ENCODE results near the gene MRPL30. TPM values are rescaled to one million over a fixed set of nuclear protein-coding genes. Genes with fewer than 3 reads are reported as not detected.
"Not testable (repeated sequence)": the region's sequence is repeated elsewhere in the genome, so short reads cannot be mapped to it uniquely, and the experiment has no call there.

Gene MRPL30
- total RNA-seq, 1 experiment from 2014 or later = 53.4 TPM

DNA sequence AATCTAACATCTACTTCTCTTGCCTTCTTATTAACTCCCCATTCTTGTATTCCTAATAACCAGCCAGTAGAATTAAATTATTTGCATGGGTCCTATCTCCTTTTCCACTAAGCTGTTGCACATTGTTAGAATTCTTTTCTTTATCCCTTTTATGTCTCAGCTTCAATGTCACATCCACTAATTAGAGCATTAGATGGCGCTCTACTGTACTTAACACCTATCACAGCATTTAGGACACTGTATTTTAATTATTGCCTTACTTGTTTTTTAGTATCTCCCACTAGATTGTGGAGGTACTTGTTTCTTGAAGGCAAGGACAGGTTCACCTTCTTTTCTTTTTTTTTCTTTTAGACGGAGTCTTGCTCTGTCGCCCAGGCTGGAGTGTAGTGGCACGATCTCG lies 22.4 kb upstream of the MRPL30 start:
- H3K36me3 ChIP-seq = peaks cover 8% of the 10 kb centered on the region
- no peaks in the 10 kb centered on the region for H3K27me3 ChIP-seq (replicated peaks)
- H3K4me3 ChIP-seq = no peak overlapping the region
- H3K4me1 ChIP-seq (replicated peaks) = peaks cover 12% of the 10 kb centered on the region; the same call in 1 of the 2 replicates
- DNase-seq (ENCODE audit: low read depth in 1 of 2, low spot score in 2 of 2) = no peak
- no peak overlapping the region for H3K27ac ChIP-seq
- H3K9me3 ChIP-seq (replicated peaks) = no peaks in the 10 kb centered on the region

- Histone ChIP-seq H3K27ac (no peak overlapping the region), H3K9me3 (replicated peaks) (no peaks in the 10 kb centered on the region), H3K4me3 (no peak overlapping the region), H3K4me1 (replicated peaks) (peaks cover 6% of the 10 kb centered on the region; the same call in 1 of the 2 replicates), H3K36me3 (peaks cover 8% of the 10 kb centered on the region), H3K27me3 (replicated peaks) (no peaks in the 10 kb centered on the region)
- DNase-seq (ENCODE audit: low read depth in 1 of 2, low spot score in 2 of 2) = no peak
Measured at GRCh38 chr2:99159594-99159993, 21.4 kb upstream of the MRPL30 start.

DNA sequence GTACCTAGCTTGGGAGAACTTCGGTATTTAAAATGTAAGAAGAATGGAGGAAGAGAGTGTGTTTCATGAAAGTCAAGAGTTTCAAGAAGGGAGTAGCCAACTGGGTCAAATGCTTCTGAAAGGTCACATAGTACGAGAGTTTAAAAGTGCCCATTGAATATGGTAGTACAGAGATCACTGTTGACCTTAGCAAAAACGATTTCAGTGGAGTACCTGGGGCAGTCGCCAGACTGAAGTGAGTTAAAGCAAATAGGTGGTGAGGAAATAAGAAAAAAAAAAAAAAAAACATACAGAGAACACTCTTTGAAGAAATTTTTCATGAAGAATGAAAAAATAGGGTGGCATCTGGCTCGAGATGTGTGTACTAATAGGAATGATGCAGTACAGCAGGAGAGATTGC lies 14.8 kb upstream of the MRPL30 start:
- H3K4me3 ChIP-seq = no peak overlapping the region
- no peaks in the 10 kb centered on the region for H3K9me3 ChIP-seq (replicated peaks)
- no peak for DNase-seq (ENCODE audit: low read depth in 1 of 2, low spot score in 2 of 2)
- no peaks in the 10 kb centered on the region for H3K27me3 ChIP-seq (replicated peaks)
- no peak overlapping the region for H3K27ac ChIP-seq
- peaks cover 36% of the 10 kb centered on the region for H3K36me3 ChIP-seq
- H3K4me1 ChIP-seq (replicated peaks) = no peaks in the 10 kb centered on the region

DNA sequence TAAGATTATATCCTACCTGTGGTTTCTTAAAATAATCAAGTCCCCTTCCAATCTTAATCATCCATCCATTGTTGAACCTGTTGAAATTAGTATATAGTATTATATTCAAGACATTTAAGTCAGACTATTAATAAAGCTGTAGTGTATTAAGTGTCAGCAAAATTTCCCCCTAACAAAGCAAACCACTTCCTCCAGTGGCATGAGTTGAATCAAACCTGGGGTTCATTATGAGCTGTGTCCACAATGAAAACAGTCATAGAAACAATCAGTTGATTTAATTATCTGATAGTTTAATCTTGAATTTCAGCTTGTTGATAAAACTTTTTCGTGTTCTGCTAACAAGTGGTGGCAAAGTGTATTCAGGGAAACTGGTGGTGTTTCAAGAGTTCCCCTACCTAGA lies 11.4 kb upstream of the MRPL30 start:
- no peak for DNase-seq (ENCODE audit: low read depth in 1 of 2, low spot score in 2 of 2)
- Histone ChIP-seq H3K27ac (no peak overlapping the region), H3K4me3 (no peak overlapping the region), H3K4me1 (replicated peaks) (no peaks in the 10 kb centered on the region), H3K27me3 (replicated peaks) (no peaks in the 10 kb centered on the region), H3K9me3 (replicated peaks) (no peaks in the 10 kb centered on the region), H3K36me3 (peaks cover 46% of the 10 kb centered on the region)

DNA sequence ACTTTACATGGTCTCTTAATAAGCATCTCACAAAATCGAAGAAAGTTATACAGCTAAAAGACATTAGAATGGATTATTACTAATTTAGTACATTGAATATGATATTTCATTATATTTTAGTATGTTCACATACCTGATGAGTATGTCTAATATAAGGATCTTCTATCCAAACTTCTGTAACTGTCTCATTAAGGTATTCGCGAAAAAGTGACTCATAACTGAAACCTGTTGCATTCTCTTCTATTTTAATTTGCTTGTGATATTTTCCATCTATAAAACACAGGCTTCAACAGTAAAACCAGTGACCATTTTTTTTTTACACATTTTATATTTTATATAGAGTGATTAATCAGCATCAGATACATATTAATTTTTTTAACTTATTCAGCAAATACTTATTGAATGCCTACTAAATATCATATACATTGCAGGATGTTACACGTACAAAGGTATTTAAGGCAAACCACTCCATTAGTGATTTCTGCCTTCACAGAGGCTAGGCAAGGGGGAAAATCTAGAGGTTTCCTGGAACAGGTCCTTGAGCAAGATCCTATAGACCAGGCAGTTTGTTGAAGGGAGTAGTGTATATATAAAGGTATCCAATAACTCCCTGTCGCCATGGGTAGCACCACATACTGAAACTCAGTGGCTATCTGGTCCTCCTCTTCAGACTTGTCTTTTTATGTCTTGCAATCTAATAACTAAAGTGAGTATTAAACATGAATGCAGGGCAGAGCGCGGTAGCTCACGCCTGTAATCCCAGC lies 9.4 kb upstream of the MRPL30 start:
- no peak for DNase-seq (ENCODE audit: low read depth in 1 of 2, low spot score in 2 of 2)
- H3K4me1 ChIP-seq (replicated peaks) = no peaks in the 10 kb centered on the region
- H3K36me3 ChIP-seq = peaks cover 38% of the 10 kb centered on the region
- H3K27ac ChIP-seq = no peak overlapping the region
- no peaks in the 10 kb centered on the region for H3K9me3 ChIP-seq (replicated peaks)
- no peaks in the 10 kb centered on the region for H3K27me3 ChIP-seq (replicated peaks)
- no peak overlapping the region for H3K4me3 ChIP-seq

DNA sequence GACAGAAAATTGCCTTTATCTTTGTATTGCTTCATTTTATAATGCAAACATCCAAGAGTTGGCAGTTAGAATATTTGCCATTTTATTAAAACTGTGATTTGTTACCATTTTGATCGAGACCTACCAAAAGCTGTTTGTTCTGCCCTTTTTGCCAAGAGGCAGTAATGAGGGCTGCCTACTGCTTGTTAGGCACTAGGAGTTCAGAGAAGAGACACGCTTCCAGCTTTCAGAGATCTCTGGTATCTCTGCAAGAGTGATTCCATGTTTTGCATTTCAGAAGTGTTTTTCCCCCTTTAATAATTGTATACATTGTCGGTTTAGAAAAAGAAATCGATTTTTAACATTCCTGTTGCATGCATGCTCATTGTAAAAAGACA lies 628 bp downstream of the MRPL30 start:
- no peak for DNase-seq (ENCODE audit: low read depth in 1 of 2, low spot score in 2 of 2)
- H3K4me1 ChIP-seq (replicated peaks) = no peaks in the 10 kb centered on the region; the same call in 1 of the 2 replicates

GRCh38 chr2:99183025-99183424 lies 2.0 kb downstream of the MRPL30 start:
- DNase-seq (ENCODE audit: low read depth in 1 of 2, low spot score in 2 of 2) = no peak
- Histone ChIP-seq H3K9me3 (replicated peaks) (no peaks in the 10 kb centered on the region), H3K27me3 (replicated peaks) (no peaks in the 10 kb centered on the region), H3K27ac (no peak overlapping the region), H3K36me3 (peaks cover 26% of the 10 kb centered on the region), H3K4me3 (no peak overlapping the region), H3K4me1 (replicated peaks) (no peaks in the 10 kb centered on the region; the same call in 1 of the 2 replicates)

More for the DNA sequence above, 628 bp downstream of the MRPL30 start:
- peak overlapping the region; percentile 56 for H3K4me3 ChIP-seq
- no peaks in the 10 kb centered on the region for H3K9me3 ChIP-seq (replicated peaks)
- H3K27ac ChIP-seq = peak overlapping the region; percentile 5; the same call in 1 of the 2 replicates
- H3K36me3 ChIP-seq = peaks cover 19% of the 10 kb centered on the region
- H3K27me3 ChIP-seq (replicated peaks) = no peaks in the 10 kb centered on the region

GRCh38 chr2:99184811-99185210 lies 3.8 kb downstream of the MRPL30 start:
- Histone ChIP-seq H3K4me1 (replicated peaks) (no peaks in the 10 kb centered on the region; the same call in 1 of the 2 replicates), H3K27me3 (replicated peaks) (no peaks in the 10 kb centered on the region), H3K4me3 (no peak overlapping the region), H3K27ac (no peak overlapping the region), H3K36me3 (peaks cover 29% of the 10 kb centered on the region), H3K9me3 (replicated peaks) (no peaks in the 10 kb centered on the region)
- DNase-seq (ENCODE audit: low read depth in 1 of 2, low spot score in 2 of 2) = no peak

DNA sequence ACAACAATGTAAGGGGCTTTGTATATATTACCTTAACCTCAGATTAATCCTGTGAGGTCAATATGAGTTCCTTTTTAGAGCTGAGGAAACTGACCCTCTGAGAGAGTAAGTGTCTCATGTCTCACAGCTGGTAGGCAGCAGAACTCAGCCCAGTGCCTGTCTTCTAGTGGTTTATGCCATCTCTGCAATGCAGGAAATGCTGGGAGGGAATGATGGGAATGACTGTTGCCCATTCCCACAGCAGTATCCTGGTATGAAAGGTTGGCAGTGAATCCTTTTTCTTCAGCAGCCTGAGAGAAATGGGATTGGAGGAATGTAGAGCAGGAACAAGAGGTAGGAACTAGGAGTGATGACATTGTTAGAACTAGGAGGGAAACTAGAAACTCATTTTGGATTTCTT lies 6.0 kb downstream of the MRPL30 start:
- H3K36me3 ChIP-seq = peaks cover 40% of the 10 kb centered on the region
- H3K27ac ChIP-seq = no peak overlapping the region
- no peak for DNase-seq (ENCODE audit: low read depth in 1 of 2, low spot score in 2 of 2)

GRCh38 chr2:99188357-99188756 lies 7.4 kb downstream of the MRPL30 start:
- no peak overlapping the region for H3K27ac ChIP-seq
- H3K4me3 ChIP-seq = no peak overlapping the region
- H3K36me3 ChIP-seq = peaks cover 46% of the 10 kb centered on the region

More for the DNA sequence above, 6.0 kb downstream of the MRPL30 start:
- no peaks in the 10 kb centered on the region for H3K9me3 ChIP-seq (replicated peaks)
- H3K27me3 ChIP-seq (replicated peaks) = no peaks in the 10 kb centered on the region
- H3K4me3 ChIP-seq = no peak overlapping the region
- H3K4me1 ChIP-seq (replicated peaks) = no peaks in the 10 kb centered on the region

DNA sequence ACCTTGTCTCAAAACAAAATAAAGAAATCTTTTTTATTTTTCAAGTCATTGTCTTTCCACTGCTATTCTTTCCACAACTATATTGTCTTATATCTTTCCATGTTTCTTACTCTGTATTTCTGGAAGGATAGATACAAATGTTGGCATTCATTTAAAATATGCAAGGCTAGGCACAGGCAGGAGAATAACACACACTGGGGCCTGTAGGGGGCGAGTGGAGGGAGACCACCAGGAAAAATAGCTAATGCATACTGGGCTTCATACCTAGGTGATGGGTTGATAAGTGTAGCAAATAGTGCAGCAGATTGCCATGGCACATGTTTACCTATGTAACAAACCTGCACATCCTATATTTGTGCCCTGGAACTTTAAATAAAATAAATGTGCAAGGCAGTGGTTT lies 9.6 kb downstream of the MRPL30 start:
- Histone ChIP-seq H3K9me3 (replicated peaks) (no peaks in the 10 kb centered on the region), H3K4me3 (no peak overlapping the region), H3K27ac (no peak overlapping the region), H3K27me3 (replicated peaks) (no peaks in the 10 kb centered on the region), H3K36me3 (peaks cover 60% of the 10 kb centered on the region), H3K4me1 (replicated peaks) (no peaks in the 10 kb centered on the region)
- no peak for DNase-seq (ENCODE audit: low read depth in 1 of 2, low spot score in 2 of 2)

More at GRCh38 chr2:99188357-99188756, 7.4 kb downstream of the MRPL30 start:
- no peak for DNase-seq (ENCODE audit: low read depth in 1 of 2, low spot score in 2 of 2)
- Histone ChIP-seq H3K9me3 (replicated peaks) (no peaks in the 10 kb centered on the region), H3K4me1 (replicated peaks) (no peaks in the 10 kb centered on the region), H3K27me3 (replicated peaks) (no peaks in the 10 kb centered on the region)

DNA sequence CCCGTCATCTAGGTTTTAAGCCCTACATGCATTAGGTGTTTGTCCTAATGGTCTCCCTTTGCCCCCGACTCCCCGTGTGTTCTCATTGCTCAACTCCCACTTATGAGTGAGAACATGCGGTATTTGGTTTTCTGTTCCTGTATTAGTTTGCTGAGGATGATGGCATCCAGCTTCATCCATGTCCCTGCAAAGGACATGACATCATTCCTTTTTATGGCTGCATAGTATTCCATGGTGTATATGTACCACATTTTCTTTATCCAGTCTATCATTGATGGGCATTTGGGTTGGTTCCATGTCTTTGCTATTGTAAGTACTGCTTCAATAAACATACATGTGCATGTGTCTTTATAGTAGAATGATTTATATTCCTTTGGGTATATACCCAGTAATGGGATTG lies 11.4 kb downstream of the MRPL30 start:
- not testable (repeated sequence) for H3K9me3 ChIP-seq (replicated peaks); DNase-seq (ENCODE audit: low read depth in 1 of 2, low spot score in 2 of 2); H3K27ac ChIP-seq; H3K4me1 ChIP-seq (replicated peaks); H3K27me3 ChIP-seq (replicated peaks); H3K4me3 ChIP-seq
- peaks cover 59% of the 10 kb centered on the region for H3K36me3 ChIP-seq

DNA sequence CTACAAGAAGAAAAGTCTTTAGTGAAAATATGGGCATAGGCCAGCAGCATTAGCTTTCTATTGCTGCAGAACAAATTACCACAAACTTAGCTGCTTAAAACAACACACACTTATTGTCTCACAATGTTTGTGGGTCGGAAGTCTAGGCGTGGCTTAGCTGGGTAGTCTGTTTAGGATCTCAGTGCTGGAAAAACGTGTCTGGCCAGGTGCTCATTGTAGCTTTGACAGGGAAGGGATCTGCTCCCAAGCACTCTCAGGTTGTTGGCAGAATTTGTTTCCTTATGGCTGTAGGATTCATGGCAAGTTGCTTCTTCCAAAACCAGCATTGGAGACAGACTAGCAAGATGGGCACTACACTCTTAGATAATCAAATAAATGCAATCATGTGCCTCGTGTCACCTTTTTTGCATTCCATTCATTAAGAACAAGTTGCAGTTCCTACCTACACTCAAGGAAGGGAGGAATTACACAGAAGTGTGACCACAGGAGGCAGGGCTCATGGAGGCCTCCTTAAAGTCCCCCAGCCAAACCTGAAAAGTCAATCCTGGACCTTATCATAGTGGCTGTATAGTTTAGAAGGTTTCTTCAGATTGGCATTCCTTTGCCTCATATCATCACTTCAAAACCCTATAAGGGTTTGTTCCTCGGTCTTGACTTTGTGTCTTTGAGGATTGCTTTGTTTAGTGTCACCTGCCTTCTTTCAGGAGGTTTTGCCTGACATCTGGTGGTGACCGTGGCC lies 17.3 kb downstream of the MRPL30 start:
- Histone ChIP-seq H3K4me1 (replicated peaks) (no peaks in the 10 kb centered on the region), H3K36me3 (peaks cover 45% of the 10 kb centered on the region), H3K9me3 (replicated peaks) (no peaks in the 10 kb centered on the region), H3K27ac (no peak overlapping the region), H3K27me3 (replicated peaks) (no peaks in the 10 kb centered on the region), H3K4me3 (no peak overlapping the region)
- no peak for DNase-seq (ENCODE audit: low read depth in 1 of 2, low spot score in 2 of 2)

DNA sequence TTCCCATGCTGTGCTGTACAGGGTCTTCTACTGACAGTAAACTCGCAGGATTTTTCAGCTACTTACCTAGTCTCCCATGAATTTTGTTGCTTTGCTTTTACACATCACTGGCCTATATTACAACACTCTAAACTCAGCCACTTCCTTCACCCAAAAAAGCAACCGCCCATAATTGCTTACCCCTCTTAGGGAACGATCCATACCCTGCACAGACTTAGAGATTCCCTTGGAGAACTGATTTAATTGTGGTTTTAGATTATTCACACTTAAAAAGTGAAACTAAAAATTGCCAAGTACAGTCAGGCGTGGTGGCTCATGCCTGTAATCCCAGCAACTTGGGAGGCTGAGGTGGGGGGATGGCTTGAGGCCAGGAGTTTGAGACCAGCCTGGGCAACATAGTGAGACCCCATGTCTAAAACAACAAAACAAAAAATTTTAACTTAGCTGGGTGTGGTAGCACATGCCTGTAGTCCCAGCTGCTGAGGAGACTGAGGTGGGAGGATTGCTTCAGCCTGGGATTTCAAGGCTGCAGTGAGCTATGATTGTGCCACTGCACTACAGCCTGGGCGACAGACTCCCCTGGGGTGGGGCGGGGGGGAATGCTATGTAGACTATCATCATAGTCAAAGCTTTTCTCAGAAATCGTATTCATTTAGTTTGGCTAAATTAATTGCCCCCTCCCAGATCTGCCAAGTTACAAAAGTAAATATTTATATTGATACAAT lies 19.3 kb downstream of the MRPL30 start:
- DNase-seq (ENCODE audit: low read depth in 1 of 2, low spot score in 2 of 2) = no peak
- peaks cover 33% of the 10 kb centered on the region for H3K36me3 ChIP-seq
- no peak overlapping the region for H3K4me3 ChIP-seq
- no peaks in the 10 kb centered on the region for H3K27me3 ChIP-seq (replicated peaks)
- H3K27ac ChIP-seq = no peak overlapping the region
- no peaks in the 10 kb centered on the region for H3K4me1 ChIP-seq (replicated peaks)
- no peaks in the 10 kb centered on the region for H3K9me3 ChIP-seq (replicated peaks)
